DND-41 (cell line): ENCODE measurements around the gene CEBPE.

Experiments used
- EZH2 ChIP-seq: IDR thresholded peaks from 3 replicates; pipeline ENCODE4 v1.6.1; 2012; ENCODE audit warnings: borderline replicate concordance, low read depth, mild to moderate bottlenecking, moderate library complexity, low read length, inconsistent platforms; ENCODE audit not compliant: severe bottlenecking
- TF ChIP-seq, protein P1 (sequence below): IDR thresholded peaks from 2 replicates; pipeline ENCODE4 v1.5.1; 2012; ENCODE audit warnings: borderline replicate concordance, low read length, moderate library complexity, mild to moderate bottlenecking; ENCODE audit not compliant: poor library complexity, severe bottlenecking; ENCODE audit errors: extremely low read depth

DNA sequence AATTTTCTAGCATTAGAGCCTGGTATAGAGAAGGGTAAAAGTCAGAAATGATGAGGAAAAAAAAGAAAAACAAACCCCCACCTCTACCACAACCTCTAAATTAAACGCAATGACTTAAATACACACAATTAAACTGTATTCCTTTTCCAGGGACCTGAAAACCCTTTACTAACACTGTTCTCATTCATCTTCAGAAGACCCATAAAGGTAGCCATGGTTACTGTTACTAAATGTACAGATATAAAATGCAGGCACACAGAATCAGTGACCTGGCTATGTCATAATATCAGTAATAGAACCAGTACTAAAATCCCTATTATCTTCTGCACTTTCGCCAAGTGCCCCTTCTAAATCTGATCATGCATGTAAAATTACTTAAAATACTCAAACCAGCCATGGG lies 25.5 kb downstream of the CEBPE start:
- TF ChIP-seq EZH2: no peak
- TF ChIP-seq, protein P1, sequence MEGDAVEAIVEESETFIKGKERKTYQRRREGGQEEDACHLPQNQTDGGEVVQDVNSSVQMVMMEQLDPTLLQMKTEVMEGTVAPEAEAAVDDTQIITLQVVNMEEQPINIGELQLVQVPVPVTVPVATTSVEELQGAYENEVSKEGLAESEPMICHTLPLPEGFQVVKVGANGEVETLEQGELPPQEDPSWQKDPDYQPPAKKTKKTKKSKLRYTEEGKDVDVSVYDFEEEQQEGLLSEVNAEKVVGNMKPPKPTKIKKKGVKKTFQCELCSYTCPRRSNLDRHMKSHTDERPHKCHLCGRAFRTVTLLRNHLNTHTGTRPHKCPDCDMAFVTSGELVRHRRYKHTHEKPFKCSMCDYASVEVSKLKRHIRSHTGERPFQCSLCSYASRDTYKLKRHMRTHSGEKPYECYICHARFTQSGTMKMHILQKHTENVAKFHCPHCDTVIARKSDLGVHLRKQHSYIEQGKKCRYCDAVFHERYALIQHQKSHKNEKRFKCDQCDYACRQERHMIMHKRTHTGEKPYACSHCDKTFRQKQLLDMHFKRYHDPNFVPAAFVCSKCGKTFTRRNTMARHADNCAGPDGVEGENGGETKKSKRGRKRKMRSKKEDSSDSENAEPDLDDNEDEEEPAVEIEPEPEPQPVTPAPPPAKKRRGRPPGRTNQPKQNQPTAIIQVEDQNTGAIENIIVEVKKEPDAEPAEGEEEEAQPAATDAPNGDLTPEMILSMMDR: no peak
